WERI-Rb-1 (cell line): ENCODE results near the gene PRKAR1B.
A peak's percentile ranks its signal among the peaks of the same experiment; 100 is the strongest.
"Not testable (repeated sequence)": the region's sequence is repeated elsewhere in the genome, so short reads cannot be mapped to it uniquely, and the experiment has no call there.

Experiments used
- DNase-seq: peaks from one replicate; pipeline ENCODE4 v3.0.0-alpha.2; 2020
- H3K27ac ChIP-seq: fragments of 250-450 bp; sonication (Bioruptor Pico); 2 replicates; pipeline ENCODE4 v1.5.1; 2020; ENCODE audit warnings: mild to moderate bottlenecking, moderate library complexity
- H3K27me3 ChIP-seq: fragments of 250-450 bp; sonication (Bioruptor Pico); 2 replicates; pipeline ENCODE4 v1.5.1; 2021; ENCODE audit warnings: mild to moderate bottlenecking, low read depth, moderate library complexity; ENCODE audit not compliant: insufficient read depth, severe bottlenecking
- H3K36me3 ChIP-seq: fragments of 250-450 bp; sonication (Bioruptor Pico); 2 replicates; pipeline ENCODE4 v1.5.1; 2020; ENCODE audit warnings: mild to moderate bottlenecking, moderate library complexity
- H3K4me3 ChIP-seq: 2 replicates; pipeline ENCODE4 v1.5.1; 2011; ENCODE audit warnings: low read depth, mild to moderate bottlenecking, control low read depth, low read length
- H3K9me3 ChIP-seq: fragments of 250-450 bp; sonication (Bioruptor Pico); 2 replicates; pipeline ENCODE4 v1.5.1; 2021; ENCODE audit warnings: mild to moderate bottlenecking, moderate library complexity; ENCODE audit not compliant: severe bottlenecking
- TF ChIP-seq, protein P1 (sequence below): IDR thresholded peaks from 2 replicates; pipeline ENCODE4 v1.5.1; 2011; ENCODE audit warnings: low read depth, mild to moderate bottlenecking, control low read depth, inconsistent platforms, low read length

Gene PRKAR1B

DNA sequence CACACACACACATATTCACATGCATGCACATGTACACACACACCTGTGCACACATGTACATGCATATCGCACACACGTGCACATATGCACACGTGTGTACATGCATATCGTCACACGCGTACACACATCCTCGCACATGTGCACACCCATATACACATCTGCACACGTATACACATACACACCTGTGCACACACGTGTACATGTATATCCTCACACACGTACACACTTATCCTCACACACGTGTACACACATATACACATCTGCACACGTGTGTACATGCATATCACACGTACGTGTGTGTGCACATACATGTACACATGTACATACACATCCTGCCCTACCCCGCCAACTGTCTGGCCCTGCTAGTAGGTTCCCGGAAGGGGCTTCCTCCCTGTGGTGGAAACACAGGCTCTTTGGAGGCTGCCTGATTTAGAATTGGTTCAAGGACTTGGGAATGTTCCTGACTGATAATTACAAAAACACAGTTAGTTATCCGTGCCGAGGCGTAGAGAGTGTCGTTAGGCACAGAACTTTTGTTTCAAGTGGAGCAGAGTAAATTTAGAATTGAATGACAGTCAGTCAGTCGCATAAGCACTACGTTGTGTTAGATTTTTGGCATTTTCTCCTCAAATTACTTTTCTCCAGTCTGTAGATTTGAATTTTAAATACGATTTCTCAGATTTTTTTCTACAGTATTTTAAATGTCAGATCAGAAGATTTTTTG lies 18.5 kb upstream of the PRKAR1B start:
- DNase-seq, result peak; percentile 7
- peaks cover 3% of the 10 kb centered on the region for H3K9me3 ChIP-seq
- H3K4me3 ChIP-seq, result no peak overlapping the region
- peaks cover 31% of the 10 kb centered on the region for H3K36me3 ChIP-seq
- no peak overlapping the region for H3K27ac ChIP-seq
- TF ChIP-seq, protein P1, sequence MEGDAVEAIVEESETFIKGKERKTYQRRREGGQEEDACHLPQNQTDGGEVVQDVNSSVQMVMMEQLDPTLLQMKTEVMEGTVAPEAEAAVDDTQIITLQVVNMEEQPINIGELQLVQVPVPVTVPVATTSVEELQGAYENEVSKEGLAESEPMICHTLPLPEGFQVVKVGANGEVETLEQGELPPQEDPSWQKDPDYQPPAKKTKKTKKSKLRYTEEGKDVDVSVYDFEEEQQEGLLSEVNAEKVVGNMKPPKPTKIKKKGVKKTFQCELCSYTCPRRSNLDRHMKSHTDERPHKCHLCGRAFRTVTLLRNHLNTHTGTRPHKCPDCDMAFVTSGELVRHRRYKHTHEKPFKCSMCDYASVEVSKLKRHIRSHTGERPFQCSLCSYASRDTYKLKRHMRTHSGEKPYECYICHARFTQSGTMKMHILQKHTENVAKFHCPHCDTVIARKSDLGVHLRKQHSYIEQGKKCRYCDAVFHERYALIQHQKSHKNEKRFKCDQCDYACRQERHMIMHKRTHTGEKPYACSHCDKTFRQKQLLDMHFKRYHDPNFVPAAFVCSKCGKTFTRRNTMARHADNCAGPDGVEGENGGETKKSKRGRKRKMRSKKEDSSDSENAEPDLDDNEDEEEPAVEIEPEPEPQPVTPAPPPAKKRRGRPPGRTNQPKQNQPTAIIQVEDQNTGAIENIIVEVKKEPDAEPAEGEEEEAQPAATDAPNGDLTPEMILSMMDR, result no peak
- no peaks in the 10 kb centered on the region for H3K27me3 ChIP-seq

GRCh38 chr7:744854-745430 lies 17.9 kb upstream of the PRKAR1B start:
- Histone ChIP-seq H3K27me3 (no peaks in the 10 kb centered on the region), H3K27ac (no peak overlapping the region), H3K9me3 (peaks cover 3% of the 10 kb centered on the region), H3K36me3 (peaks cover 38% of the 10 kb centered on the region), H3K4me3 (no peak overlapping the region)
- DNase-seq, result peak; percentile 5
- TF ChIP-seq, protein P1, result no peak

DNA sequence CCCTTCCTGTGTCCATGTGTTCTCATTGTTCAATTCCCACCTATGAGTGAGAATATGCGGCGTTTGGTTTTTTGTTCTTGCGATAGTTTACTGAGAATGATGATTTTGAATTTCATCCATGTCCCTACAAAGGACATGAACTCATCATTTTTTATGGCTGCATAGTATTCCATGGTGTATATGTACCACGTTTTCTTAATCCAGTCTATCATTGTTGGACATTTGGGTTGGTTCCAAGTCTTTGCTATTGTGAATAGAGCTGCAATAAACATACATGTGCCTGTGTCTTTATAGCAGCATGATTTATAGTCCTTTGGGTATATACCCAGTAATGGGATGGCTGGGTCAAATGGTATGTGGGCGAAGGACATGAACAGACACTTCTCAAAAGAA lies 17.0 kb upstream of the PRKAR1B start:
- not testable (repeated sequence) for H3K27me3 ChIP-seq, H3K4me3 ChIP-seq, H3K27ac ChIP-seq, DNase-seq, H3K9me3 ChIP-seq
- H3K36me3 ChIP-seq, result peaks cover 43% of the 10 kb centered on the region

- peak; percentile 2 for DNase-seq
- H3K27ac ChIP-seq, H3K27me3 ChIP-seq, H3K4me3 ChIP-seq, H3K9me3 ChIP-seq: not testable (repeated sequence)
- peaks cover 43% of the 10 kb centered on the region for H3K36me3 ChIP-seq
These were observed 16.5 kb upstream of the PRKAR1B start for GRCh38 chr7:743341-744127.

DNA sequence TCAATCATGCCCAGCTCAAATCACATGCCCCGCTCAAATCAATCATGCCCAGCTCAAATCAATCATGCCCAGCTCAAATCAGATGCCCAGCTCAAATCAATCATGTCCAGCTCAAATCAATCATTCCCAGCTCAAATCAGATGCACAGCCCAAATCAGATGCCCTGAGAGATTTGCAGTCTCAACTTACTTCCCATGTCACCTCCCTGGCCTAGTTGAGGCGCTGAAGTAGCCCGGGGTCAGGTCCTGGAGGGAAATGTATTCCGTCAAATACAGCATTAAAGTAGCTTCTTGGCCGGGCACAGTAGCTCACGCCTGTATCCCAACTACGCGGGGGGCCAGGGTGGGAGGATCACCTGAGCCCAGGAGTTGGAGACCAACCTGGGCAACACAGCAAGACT lies 15.7 kb upstream of the PRKAR1B start:
- TF ChIP-seq, protein P1, result no peak

DNA sequence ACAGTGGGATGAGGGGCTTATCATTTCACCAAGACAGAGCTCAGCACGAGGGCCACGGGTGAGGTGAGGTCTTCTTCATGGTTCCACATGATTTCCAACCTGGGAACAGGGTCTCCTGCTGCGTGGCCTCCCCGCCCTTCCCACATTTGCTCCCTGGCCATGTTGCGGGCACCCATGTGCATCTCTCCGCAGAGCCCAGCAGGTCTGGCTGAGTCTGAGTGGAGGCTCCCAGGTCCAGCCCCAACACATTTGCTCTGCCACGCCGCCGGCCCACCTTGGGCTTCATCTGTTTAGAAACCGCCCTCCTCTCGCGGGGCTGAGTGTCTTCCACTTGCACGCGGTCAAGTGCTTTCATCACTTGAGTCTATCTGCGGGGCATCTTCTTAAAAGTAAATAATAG lies 14.8 kb upstream of the PRKAR1B start:
- Histone ChIP-seq H3K4me3 (no peak overlapping the region), H3K27ac (no peak overlapping the region), H3K36me3 (peaks cover 43% of the 10 kb centered on the region), H3K9me3 (peaks cover 3% of the 10 kb centered on the region), H3K27me3 (no peaks in the 10 kb centered on the region)
- no peak for DNase-seq
- TF ChIP-seq, protein P1, result no peak

More for the DNA sequence above, 15.7 kb upstream of the PRKAR1B start:
- Histone ChIP-seq H3K9me3 (peaks cover 3% of the 10 kb centered on the region), H3K4me3 (no peak overlapping the region), H3K27me3 (no peaks in the 10 kb centered on the region), H3K27ac (no peak overlapping the region), H3K36me3 (peaks cover 43% of the 10 kb centered on the region)
- peak; percentile 2 for DNase-seq
